IMR-90 (cell line): ENCODE data around the gene CATSPERZ. TPM values are rescaled to one million over a fixed set of nuclear protein-coding genes. Genes with fewer than 3 reads are reported as not detected.
A peak's percentile ranks its signal among the peaks of the same experiment; 100 is the strongest.

ENCODE experiments used
- ATAC-seq: fragments of 200-7000 bp; cut with Tn5 transposase; 2 replicates; pipeline ENCODE4 v1.9.1; 2020; ENCODE audit warnings: low read depth, mild to moderate bottlenecking, moderate library complexity
- BruUV-seq: library from RNA; stranded (reverse); fragments of 400-500 nt; replicated peaks from 2 replicates; lab custom pipeline; 2021; lab: Mats Ljungman, UMichigan
- CTCF ChIA-PET: fragments of 300-600 bp; formaldehyde crosslinking; extraction: SDS; loops from one replicate; lab custom pipeline; 2021; ENCODE audit warnings: antibody characterized with exemption; lab: Yijun Ruan, JAX
- POLR2A ChIA-PET: fragments of 300-600 bp; sonication (Branson Sonifier 250); formaldehyde crosslinking; loops from one replicate; lab custom pipeline; 2022; ENCODE audit warnings: antibody characterized with exemption; ENCODE audit not compliant: unreplicated experiment; lab: Charles Lee
- DNase-seq: peaks from one replicate; pipeline ENCODE4 v3.0.0; 2013
- H2AFZ ChIP-seq: replicated peaks from 2 replicates; pipeline ENCODE3; 2013; ENCODE audit warnings: low read length, mild to moderate bottlenecking; ENCODE audit not compliant: poor library complexity
- H2AK5ac ChIP-seq: 2 replicates; pipeline ENCODE4 v1.6.1; 2013; ENCODE audit warnings: low read depth, low read length, inconsistent platforms
- H2AK9ac ChIP-seq: replicated peaks from 2 replicates; pipeline ENCODE3; 2013; ENCODE audit warnings: mild to moderate bottlenecking, low read depth, low read length, moderate library complexity; ENCODE audit not compliant: poor library complexity
- H2BK120ac ChIP-seq: 2 replicates; pipeline ENCODE4 v1.6.1; 2013; ENCODE audit warnings: low read depth, low read length, inconsistent platforms
- H2BK15ac ChIP-seq: 3 replicates; pipeline ENCODE4 v1.6.1; 2013; ENCODE audit warnings: low read depth, low read length, inconsistent platforms
- H2BK20ac ChIP-seq: 2 replicates; pipeline ENCODE4 v1.6.1; 2013; ENCODE audit warnings: low read depth, mild to moderate bottlenecking, inconsistent platforms, low read length, moderate library complexity
- H2BK5ac ChIP-seq: 2 replicates; pipeline ENCODE4 v1.6.1; 2013; ENCODE audit warnings: mild to moderate bottlenecking, low read depth, low read length, inconsistent platforms; ENCODE audit not compliant: poor library complexity, severe bottlenecking
- H3K14ac ChIP-seq: replicated peaks from 2 replicates; pipeline ENCODE4 v1.6.1; 2013; ENCODE audit warnings: low read depth, low read length, inconsistent platforms
- H3K18ac ChIP-seq: 2 replicates; pipeline ENCODE4 v1.6.1; 2013; ENCODE audit warnings: low read depth, low read length, control low read depth
- H3K23ac ChIP-seq: 2 replicates; pipeline ENCODE4 v1.6.1; 2013; ENCODE audit warnings: low read depth, low read length, inconsistent platforms
- H3K27ac ChIP-seq: 2 replicates; pipeline ENCODE4 v1.5.1; 2013; ENCODE audit warnings: mild to moderate bottlenecking, control low read depth, low read length; ENCODE audit not compliant: insufficient read depth
- H3K27me3 ChIP-seq: 2 replicates; pipeline ENCODE4 v1.6.1; 2013; ENCODE audit warnings: low read length; ENCODE audit not compliant: control insufficient read depth, insufficient read depth
- H3K36me3 ChIP-seq: 2 replicates; pipeline ENCODE4 v1.6.1; 2013; ENCODE audit warnings: low read length, mixed read lengths; ENCODE audit not compliant: control insufficient read depth, insufficient read depth
- H3K4ac ChIP-seq: 2 replicates; pipeline ENCODE4 v1.6.1; 2013; ENCODE audit warnings: low read depth, low read length, inconsistent platforms
- H3K4me1 ChIP-seq: 2 replicates; pipeline ENCODE4 v1.6.1; 2013; ENCODE audit warnings: low read length, mixed read lengths; ENCODE audit not compliant: control insufficient read depth, insufficient read depth
- H3K4me2 ChIP-seq: 2 replicates; pipeline ENCODE4 v1.6.1; 2013; ENCODE audit warnings: low read depth, mild to moderate bottlenecking, control low read depth, low read length, moderate library complexity
- H3K4me3 ChIP-seq: 2 replicates; pipeline ENCODE4 v1.5.1; 2013; ENCODE audit warnings: low read depth, mild to moderate bottlenecking, control low read depth, low read length, moderate library complexity; ENCODE audit not compliant: insufficient read depth
- H3K56ac ChIP-seq: 2 replicates; pipeline ENCODE4 v1.6.1; 2013; ENCODE audit warnings: low read length, inconsistent platforms; ENCODE audit not compliant: insufficient read depth; ENCODE audit errors: extremely low read depth
- H3K79me1 ChIP-seq, 2 experiments: 2 replicates each; pipeline ENCODE4 v1.6.1; 2013; ENCODE audit warnings: low read length in 2 of 2, inconsistent platforms in 1 of 2, low read depth in 1 of 2
- H3K9ac ChIP-seq: 2 replicates; pipeline ENCODE4 v1.6.1; 2013; ENCODE audit warnings: low read depth, low read length, control low read depth
- H3K9me1 ChIP-seq: 2 replicates; pipeline ENCODE4 v1.6.1; 2013; ENCODE audit warnings: low read length, inconsistent platforms; ENCODE audit not compliant: insufficient read depth
- H3K9me3 ChIP-seq: 2 replicates; pipeline ENCODE4 v1.6.1; 2013; ENCODE audit warnings: low read length; ENCODE audit not compliant: control insufficient read depth, insufficient read depth
- H4K20me1 ChIP-seq: 2 replicates; pipeline ENCODE4 v1.6.1; 2013; ENCODE audit warnings: low read length, inconsistent platforms; ENCODE audit not compliant: insufficient read depth
- H4K5ac ChIP-seq: 2 replicates; pipeline ENCODE4 v1.6.1; 2013; ENCODE audit warnings: mild to moderate bottlenecking, low read depth, low read length, control low read depth
- H4K8ac ChIP-seq, 2 experiments: 2 replicates each; pipeline ENCODE4 v1.6.1; 2013; ENCODE audit warnings: low read depth in 2 of 2, low read length in 2 of 2, control low read depth in 1 of 2, inconsistent platforms in 1 of 2
- H4K91ac ChIP-seq: 2 replicates; pipeline ENCODE4 v1.6.1; 2013; ENCODE audit warnings: low read depth, low read length, inconsistent platforms; ENCODE audit not compliant: insufficient read depth
- BHLHE40 ChIP-seq: fragments of 150-350 bp; IDR thresholded peaks from 2 replicates; pipeline ENCODE4 v1.6.1; 2016; ENCODE audit warnings: mild to moderate bottlenecking, low read depth, low read length
- CEBPB ChIP-seq: IDR thresholded peaks from 2 replicates; pipeline ENCODE4 v1.6.1; 2012; ENCODE audit warnings: low read depth, low read length, improper control_type of control experiment
- CTCF ChIP-seq: conservative IDR thresholded peaks from 2 replicates; pipeline ENCODE4 v1.5.1; 2012; ENCODE audit warnings: mild to moderate bottlenecking, low read depth, low read length, improper control_type of control experiment
- FOS ChIP-seq: fragments of 150-350 bp; IDR thresholded peaks from 2 replicates; pipeline ENCODE4 v1.6.1; 2016; ENCODE audit warnings: low read depth, low read length
- MAFK ChIP-seq: IDR thresholded peaks from 2 replicates; pipeline ENCODE4 v1.6.1; 2012; ENCODE audit warnings: low read depth, low read length, improper control_type of control experiment
- MAZ ChIP-seq: IDR thresholded peaks from 2 replicates; pipeline ENCODE4 v1.6.1; 2012; ENCODE audit warnings: low read depth, mild to moderate bottlenecking, low read length, improper control_type of control experiment, moderate library complexity, borderline replicate concordance
- MXI1 ChIP-seq: IDR thresholded peaks from 2 replicates; pipeline ENCODE4 v1.6.1; 2012; ENCODE audit warnings: low read depth, mild to moderate bottlenecking, low read length, moderate library complexity, borderline replicate concordance
- NFE2L2 ChIP-seq: fragments of 150-350 bp; IDR thresholded peaks from 2 replicates; pipeline ENCODE4 v1.6.1; 2016; ENCODE audit warnings: low read depth, mild to moderate bottlenecking, low read length
- POLR2A ChIP-seq: IDR thresholded peaks from 2 replicates; pipeline ENCODE4 v1.6.1; 2012; ENCODE audit warnings: mild to moderate bottlenecking, low read depth, low read length
- RAD21 ChIP-seq: IDR thresholded peaks from 2 replicates; pipeline ENCODE4 v1.6.1; 2012; ENCODE audit warnings: low read length, improper control_type of control experiment
- RCOR1 ChIP-seq: IDR thresholded peaks from 2 replicates; pipeline ENCODE4 v1.6.1; 2012; ENCODE audit warnings: mild to moderate bottlenecking, low read length, improper control_type of control experiment; ENCODE audit not compliant: insufficient replicate concordance
- RFX5 ChIP-seq: IDR thresholded peaks from 2 replicates; pipeline ENCODE4 v1.8.0; 2012; ENCODE audit warnings: low read depth, mild to moderate bottlenecking, low read length, moderate library complexity
- SMC3 ChIP-seq: fragments of 150-350 bp; IDR thresholded peaks from 2 replicates; pipeline ENCODE4 v1.6.1; 2016; ENCODE audit warnings: low read depth, mild to moderate bottlenecking, antibody characterized with exemption, low read length, moderate library complexity
- WGBS, 2 experiments: methylation state at CpG; one replicate each; pipeline versions ENCODE4 v1.1.5 to v1.1.7; 2013; ENCODE audit warnings: missing lambda C conversion rate in 2 of 2; ENCODE audit not compliant: insufficient read length in 1 of 2; ENCODE audit errors: extremely low coverage in 2 of 2; 5-methylcytosine and 5-hydroxymethylcytosine counted together
- dilution Hi-C: fragments of 300-500 bp; cut with HindIII; formaldehyde crosslinking; loops from one replicate; pipeline ENCODE4 v1.14.3; 2018; ENCODE audit warnings: low sequenced_read_pairs; ENCODE audit not compliant: unreplicated experiment
- in situ Hi-C: fragments of 300-500 bp; cut with MboI; formaldehyde crosslinking; loops from 3 replicates; pipeline ENCODE4 v1.14.3; 2019; ENCODE audit warnings: low sequenced_read_pairs, inconsistent platforms, mixed read lengths
- intact Hi-C: fragments of 100-400 bp; cut with micrococcal nuclease; formaldehyde crosslinking; loops from 2 replicates; pipeline ENCODE4 v1.10.0; 2022
- polyA plus RNA-seq, 3 experiments: library from polyadenylated mRNA; depleted of rRNA; stranded (reverse); fragments of >200 nt; gene quantifications; 2 replicates each; pipeline ENCODE4 v1.2.3, GENCODE V29; 2012; ENCODE audit warnings: low replicate concordance in 1 of 3
- total RNA-seq: library from RNA; depleted of rRNA; stranded (reverse); fragments of >200 nt; gene quantifications from 2 replicates; pipeline ENCODE4 v1.2.3, GENCODE V29; 2012
- TF ChIP-seq, protein P1 (sequence below): fragments of 150-350 bp; IDR thresholded peaks from 2 replicates; pipeline ENCODE4 v1.6.1; 2016; ENCODE audit warnings: low read depth, mild to moderate bottlenecking, low read length, moderate library complexity, borderline replicate concordance

CATSPERZ gene
- total and polyA plus RNA-seq, 2 of the 4 experiments (the other 2 are of a cell fraction), result not detected

GRCh38 chr11:64317325-64317960, 17.3 kb downstream of the CATSPERZ start, which contains the start of gene TRMT112:
TRMT112 (minus strand) TSS chr11:64317559; CDS start chr11:64317526, 33 bp downstream.
- peak within 1 kb of the TSS; percentile 89 for H2BK5ac ChIP-seq
- H4K20me1 ChIP-seq, result no peaks in the 10 kb centered on the region; the same call in 1 of the 2 replicates
- peaks cover 6% of the 10 kb centered on the region for H3K4me1 ChIP-seq
- peak within 1 kb of the TSS; percentile 95 for H3K14ac ChIP-seq
- H2AK9ac ChIP-seq, result peak within 1 kb of the TSS; percentile 98
- dilution Hi-C loops (no loop called here), in situ Hi-C loops (no loop called here), intact Hi-C loops (no loop called here)
- H3K4me3 ChIP-seq, result peak within 1 kb of the TSS; percentile 67
- peaks cover 7 to 41% of the 10 kb centered on the region in 2 experiments for H3K79me1 ChIP-seq
- no peak within 1 kb of the TSS; the same call in 1 of the 2 replicates for H2BK20ac ChIP-seq
- H3K4ac ChIP-seq, result peak within 1 kb of the TSS; percentile 94
- peaks cover 11% of the 10 kb centered on the region for H3K9me1 ChIP-seq
- CTCF ChIA-PET, result interaction anchor here (0.5 to 2.3 kb wide), 8 partner anchors 14 to 71 kb away, joined by 3 to 27 read pairs (median 5); no protein-coding TSS in a partner anchor
- H2BK120ac ChIP-seq, result peak within 1 kb of the TSS; percentile 76; the same call in 1 of the 2 replicates
- H2AFZ ChIP-seq, result peak within 1 kb of the TSS; percentile 85
- ATAC-seq (peak; percentile 77), DNase-seq (peak; percentile 98)
- H3K36me3 ChIP-seq, result peaks cover 26% of the 10 kb centered on the region
- peak within 1 kb of the TSS; percentile 93 for H3K56ac ChIP-seq
- BruUV-seq, result no TSS peak
- peak within 1 kb of the TSS; percentile 91 to 99 for H4K8ac ChIP-seq
- H2BK15ac ChIP-seq, result peak within 1 kb of the TSS; percentile 29; the same call in 1 of the 3 replicates
- peak within 1 kb of the TSS; percentile 80 for H4K5ac ChIP-seq
- H4K91ac ChIP-seq, result peak within 1 kb of the TSS; percentile 94
- 1% methylated on average over 23 of the region's 43 CpGs; no CpG with 5 or more reads in 1 of the 2 experiments for WGBS, 2 experiments
- H3K9me3 ChIP-seq, result no peaks in the 10 kb centered on the region
- H2AK5ac ChIP-seq, result peak within 1 kb of the TSS; percentile 91
- peak within 1 kb of the TSS; percentile 91 for H3K9ac ChIP-seq
- POLR2A ChIA-PET, result interaction anchor here (0.7 to 1.0 kb wide), 6 partner anchors 12 to 71 kb away, joined by 3 to 4 read pairs (median 3); partner anchors contain the start of gene ESRRA
- peak within 1 kb of the TSS; percentile 85 for H3K23ac ChIP-seq
- no peaks in the 10 kb centered on the region for H3K27me3 ChIP-seq
- H3K18ac ChIP-seq, result peak within 1 kb of the TSS; percentile 31
- H3K27ac ChIP-seq, result peak within 1 kb of the TSS; percentile 79
- peak within 1 kb of the TSS; percentile 95 for H3K4me2 ChIP-seq
- TF ChIP-seq RAD21 (no peak), CTCF (no peak), MAZ (no peak; the same call in 1 of the 2 replicates), MAFK (peak; percentile 88), NFE2L2 (no peak), CEBPB (no peak), RCOR1 (peak; percentile 32), BHLHE40 (peak; percentile 59), POLR2A (peak; percentile 65), FOS (no peak), RFX5 (no peak; the same call in 1 of the 2 replicates), MXI1 (no peak; the same call in 1 of the 2 replicates), SMC3 (no peak)
- TF ChIP-seq, protein P1, sequence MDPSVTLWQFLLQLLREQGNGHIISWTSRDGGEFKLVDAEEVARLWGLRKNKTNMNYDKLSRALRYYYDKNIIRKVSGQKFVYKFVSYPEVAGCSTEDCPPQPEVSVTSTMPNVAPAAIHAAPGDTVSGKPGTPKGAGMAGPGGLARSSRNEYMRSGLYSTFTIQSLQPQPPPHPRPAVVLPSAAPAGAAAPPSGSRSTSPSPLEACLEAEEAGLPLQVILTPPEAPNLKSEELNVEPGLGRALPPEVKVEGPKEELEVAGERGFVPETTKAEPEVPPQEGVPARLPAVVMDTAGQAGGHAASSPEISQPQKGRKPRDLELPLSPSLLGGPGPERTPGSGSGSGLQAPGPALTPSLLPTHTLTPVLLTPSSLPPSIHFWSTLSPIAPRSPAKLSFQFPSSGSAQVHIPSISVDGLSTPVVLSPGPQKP, result no peak; the same call in 1 of the 2 replicates
